GM21786 (cell line): ENCODE data around the gene RFX8.

Experiments
- ATAC-seq: cut with Tn5 transposase; IDR thresholded peaks from one replicate; pipeline ENCODE4 v1.9.1; 2021; ENCODE audit not compliant: unreplicated experiment

RFX8 gene

DNA sequence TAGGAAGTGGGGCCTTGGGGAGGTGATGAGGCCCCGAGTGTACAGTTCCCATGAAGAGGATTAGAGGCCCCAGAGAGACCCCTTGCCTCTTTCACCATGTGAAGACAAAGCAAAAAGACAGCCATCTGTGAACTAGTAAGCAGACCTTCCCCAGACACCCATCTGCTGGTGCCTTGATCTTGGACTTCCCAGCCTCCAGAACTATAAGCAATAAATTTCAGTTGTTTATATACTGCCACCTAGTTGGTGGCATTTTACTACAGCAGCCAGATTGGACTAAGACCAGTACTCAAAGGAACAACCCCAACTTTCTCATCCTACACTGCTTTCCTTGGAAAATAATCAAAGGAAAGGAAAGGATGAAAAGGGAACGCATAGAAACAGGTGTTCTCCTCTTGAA, 59.7 kb downstream of the RFX8 start:
- ATAC-seq = no peak

DNA sequence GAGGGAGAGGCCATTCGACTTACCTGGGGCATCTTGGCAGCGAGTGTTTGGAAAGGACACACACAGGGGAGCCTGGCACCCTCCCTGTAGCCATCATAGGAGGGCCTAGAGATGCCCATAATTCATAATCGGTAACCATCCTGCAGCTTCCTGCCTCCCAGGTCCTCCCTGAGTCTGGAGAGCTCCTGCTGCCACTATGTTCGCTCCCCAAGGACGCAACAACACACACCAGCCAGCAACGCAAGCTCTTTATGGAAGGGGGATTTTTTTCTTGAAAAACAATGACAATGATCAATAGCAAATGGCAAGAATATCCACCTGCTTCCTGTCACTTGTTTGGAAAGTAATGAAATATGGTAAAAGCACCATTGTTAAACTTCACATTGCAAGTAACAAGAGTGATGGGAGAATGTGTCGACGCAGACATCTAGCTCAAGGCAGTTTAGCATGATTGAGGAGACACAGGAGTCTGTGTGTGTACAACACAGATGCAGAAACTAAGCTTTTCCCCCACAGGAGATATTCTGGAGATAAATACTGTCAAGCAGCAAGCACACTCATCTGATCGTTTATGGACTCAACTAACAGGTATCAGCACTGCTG, 62.7 kb downstream of the RFX8 start:
- no peak for ATAC-seq

DNA sequence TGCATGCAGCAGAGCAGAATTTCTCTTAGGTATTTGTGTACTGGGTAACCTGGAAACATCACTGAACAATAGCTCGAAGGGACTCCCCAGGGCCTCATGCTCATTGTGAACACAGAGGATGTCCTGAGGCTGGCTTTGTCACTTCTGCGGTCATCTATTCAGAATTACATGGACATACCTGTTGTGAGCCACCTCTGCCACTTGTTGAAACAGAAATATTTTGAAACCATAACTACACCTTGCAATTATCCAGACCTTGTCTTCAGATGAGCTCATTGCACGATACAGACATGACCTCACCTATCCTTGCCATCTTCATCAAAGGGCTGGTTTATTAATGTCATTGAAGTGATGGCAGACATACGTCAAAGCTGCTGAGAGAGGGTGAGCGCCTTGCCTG, 64.2 kb downstream of the RFX8 start:
- ATAC-seq = no peak

DNA sequence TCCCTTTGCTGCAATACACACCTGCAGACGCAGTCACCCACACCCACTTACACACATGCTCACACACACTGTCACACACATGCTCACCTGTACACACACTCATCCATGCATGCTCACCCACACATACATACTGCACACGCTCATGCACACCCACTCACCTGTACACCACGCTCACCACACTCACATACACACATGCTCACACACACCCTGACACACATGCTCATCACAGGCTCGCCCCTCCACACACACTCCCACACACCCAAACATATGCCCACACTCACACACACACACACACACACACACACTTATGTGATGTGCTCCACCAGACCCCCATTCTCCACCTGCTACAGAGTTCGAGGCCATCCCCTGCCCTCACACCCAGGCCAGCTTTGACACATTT, 64.8 kb downstream of the RFX8 start:
- ATAC-seq = no peak

DNA sequence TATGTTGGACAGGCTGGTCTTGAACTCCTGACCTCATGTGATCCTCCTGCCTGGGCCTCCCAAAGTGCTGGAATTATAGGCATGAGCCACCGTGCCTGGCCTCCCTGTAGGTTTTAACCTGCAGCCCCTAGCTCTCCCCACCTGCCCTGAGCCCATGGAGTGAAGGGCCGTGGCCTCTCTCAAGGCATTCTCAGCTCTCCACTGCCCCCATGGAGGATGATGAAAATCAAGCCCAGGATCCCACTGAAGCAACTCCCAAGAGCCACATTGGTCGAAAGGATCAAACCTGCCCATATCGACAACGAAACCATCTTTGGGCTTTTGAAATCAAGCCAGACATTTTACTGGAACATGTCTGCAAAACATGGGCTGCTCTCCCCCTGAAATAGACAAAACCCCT, 65.2 kb downstream of the RFX8 start:
- ATAC-seq = no peak

DNA sequence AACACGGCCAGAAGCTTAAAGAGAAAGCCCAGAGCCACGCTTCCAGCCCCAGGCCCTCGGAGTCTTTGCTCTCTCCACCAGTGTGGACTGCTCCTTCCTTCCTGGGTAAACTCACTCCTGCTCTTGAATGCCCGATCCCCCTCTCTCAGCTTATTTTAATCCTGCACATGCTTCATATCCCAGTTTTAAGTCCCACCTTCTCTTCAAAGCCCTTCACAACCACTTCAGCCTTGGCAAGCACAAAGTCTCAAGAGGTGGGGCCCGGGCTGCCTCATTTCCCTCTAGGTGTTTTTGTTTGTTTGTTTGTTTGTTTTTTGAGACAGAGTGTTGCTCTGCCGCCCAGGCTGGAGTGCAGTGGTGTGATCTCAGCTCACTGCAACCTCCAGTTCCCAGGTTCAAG, 66.0 kb downstream of the RFX8 start:
- ATAC-seq = no peak

DNA sequence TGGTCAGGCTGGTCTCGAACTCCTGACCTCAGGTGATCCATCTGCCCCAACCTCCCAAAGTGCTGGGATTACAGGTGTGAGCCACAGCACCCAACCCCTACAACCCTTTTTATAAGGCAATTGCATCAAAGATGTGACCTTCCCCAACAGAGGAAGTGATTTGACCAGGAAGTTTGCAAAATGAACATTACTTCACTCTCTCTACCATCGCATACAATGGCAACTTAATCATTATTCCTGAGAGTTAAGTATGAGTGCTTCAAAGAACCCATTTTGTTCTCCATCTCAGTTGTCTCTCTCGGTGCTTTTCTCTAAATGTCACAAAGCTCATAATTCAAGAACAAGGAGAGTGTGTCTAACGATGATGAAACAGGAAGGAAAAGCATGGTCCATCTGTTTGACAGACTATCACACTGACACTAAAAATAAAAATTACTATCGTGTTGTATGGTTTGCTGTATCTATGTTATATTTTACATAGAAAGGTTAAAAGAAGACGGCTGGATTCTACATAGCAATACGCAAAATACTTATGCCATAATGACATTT, 69.5 kb downstream of the RFX8 start:
- ATAC-seq = no peak

DNA sequence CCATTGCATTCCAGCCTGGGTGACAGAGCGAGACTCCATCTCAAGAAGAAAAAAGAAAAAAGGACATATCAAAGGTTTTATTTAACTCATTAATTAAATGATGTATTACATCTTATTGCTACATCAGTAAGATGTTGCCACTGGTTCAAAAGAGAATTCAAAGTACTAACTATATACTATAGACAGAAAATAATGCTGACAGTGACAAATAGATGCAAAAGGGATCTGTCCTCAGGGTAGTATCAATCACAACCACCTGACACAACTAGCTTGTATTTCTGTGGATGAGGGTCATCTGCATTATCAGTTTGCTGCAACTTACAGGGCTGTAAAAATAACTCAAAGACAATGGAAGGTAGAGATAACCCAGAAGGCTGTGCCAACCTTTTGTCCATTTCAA, 71.2 kb downstream of the RFX8 start:
- ATAC-seq = no peak

DNA sequence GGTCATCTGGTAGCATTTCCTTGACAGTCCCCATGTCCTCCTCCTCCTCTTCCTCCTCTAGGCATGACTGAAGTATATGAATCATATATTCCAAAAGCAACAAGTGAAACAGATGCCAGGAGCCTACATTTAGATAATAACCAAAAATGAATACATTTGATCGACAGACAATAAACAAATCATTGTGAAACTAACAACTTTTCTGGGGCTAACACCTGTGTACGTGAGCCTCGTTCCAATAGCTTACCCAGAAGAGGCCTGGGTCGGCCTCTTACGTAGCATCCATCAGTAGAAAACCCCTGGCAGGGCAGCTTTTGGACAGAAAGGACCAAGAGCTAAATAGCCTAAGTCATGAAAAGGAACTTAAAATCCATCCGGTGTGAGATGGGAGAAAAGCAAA, 72.3 kb downstream of the RFX8 start:
- ATAC-seq = no peak

DNA sequence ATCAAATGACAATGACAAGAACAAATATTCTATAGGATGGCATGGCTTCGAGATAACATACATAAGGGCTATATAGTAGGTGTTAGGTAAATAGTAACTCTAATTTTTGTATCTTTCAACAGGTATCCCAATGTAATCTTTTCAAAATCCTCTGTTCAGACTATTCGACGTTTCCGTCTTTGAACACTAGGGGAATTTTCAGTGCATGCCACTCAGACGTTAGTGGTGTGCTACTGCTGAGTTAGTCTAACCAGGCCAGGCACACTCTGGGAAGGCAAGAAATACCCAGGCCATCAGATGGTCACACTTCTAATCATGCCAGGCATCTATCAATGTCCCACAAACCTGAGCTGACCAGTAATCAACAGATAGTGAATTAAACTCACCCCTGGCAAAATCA, 73.0 kb downstream of the RFX8 start:
- ATAC-seq = no peak

DNA sequence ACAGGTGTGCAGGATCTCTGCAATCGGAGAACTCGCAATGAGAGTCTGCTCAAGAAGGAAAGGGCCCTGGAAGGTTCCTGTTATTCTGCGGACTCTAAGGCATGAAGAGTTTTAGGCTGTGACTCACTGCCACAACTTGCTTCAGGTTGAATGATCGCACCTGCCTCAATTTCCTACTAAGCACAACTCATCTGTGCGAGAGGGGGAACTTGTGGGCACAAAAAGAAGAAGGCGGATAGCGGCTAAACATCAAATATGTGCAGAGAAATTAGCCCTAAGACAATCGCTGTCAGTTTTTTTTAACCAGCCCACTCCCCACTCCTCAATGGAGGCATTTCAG, 73.6 kb downstream of the RFX8 start:
- ATAC-seq = no peak

DNA sequence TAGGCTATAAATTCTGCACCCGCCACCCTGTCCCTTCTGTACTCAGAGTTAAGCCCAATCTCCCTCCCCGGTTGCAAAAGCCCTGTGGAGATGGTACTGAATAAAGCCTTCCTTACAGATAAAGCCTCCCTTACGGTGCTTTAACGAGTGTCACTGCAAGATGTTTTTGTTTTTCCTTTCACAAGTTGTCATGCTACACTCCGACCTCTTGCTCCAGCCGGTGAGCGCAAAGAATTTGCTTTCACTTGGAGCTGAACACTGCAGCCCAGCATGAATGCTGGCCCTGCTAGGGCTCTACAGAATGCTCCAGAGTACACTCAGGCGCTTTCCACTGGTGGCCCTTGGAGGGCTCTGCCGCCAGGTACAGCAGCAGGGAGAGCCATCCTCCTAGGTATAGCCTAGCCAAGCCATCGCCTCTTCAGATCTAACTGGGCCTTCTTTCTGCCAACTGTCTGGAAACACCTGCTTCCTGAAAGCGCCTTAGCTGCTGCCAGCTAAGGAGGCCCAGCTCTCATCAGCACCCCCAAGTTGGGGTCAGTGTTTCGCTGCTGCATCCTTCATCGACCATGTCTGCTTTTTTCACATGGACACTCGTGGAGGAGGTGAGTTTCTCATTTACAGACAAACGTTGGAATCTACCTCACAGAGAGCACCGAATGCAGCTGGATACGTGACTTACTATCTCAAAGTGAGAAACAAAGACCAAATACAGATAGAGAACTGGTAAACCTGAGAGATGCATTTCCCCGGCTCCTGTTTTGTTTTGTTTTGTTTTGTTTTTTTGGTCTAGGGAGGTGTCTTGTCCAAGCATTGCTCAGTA, 74.2 kb downstream of the RFX8 start:
- no peak for ATAC-seq

DNA sequence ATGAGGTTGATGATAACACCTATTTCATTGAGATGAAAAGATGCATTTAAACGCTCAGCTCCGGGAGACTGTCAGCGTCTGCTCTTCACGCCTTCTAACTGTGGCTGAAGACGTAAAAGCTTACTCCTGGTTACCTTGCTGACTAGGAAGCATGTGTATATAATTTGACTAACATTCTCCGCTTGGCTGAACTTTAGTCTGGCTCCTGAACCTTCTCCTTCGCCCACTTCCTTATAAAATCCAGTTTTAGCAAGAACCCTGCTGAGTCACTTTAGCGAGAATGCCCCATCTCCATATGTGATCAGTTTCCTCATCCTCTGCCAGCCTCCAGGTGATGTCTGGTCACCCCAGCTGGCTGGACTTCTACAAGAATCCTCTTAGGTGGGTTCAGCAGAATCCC, 74.9 kb downstream of the RFX8 start:
- no peak for ATAC-seq

DNA sequence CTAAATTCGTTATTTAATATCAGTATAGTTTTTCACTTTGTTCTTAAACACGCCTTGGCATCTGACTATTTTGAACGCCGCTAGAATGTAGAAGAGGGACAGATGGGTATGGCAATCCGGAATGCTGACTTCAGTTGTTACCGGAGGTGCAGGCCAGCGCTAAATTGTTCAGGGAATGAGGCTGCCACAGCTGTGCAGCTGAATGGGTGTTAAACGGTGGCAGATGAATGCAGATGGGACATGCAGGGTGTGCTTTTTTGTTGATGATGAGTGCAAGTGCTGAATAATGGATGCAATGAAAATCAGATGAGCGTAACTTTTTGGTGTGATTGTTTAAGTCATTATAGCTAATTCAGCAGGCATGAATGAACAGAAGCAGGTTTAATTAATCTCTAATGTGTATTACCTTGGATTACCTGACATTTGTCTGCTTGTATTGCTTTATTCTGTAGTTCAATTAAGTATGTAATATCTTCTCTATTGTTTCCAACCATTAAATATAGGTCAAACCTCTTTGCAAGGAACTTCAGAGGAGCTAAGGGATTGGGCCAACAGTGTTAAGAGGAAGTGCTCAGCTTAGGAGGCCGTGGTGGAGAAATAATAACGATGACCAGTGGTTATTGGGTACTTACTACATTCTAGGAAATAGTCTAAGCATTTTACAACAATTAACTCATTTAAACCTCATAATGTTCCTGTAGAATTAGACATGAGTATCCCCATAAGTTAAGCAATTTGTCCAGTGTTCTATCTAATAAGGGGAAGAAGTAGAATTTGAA, 75.7 kb downstream of the RFX8 start:
- ATAC-seq = no peak

DNA sequence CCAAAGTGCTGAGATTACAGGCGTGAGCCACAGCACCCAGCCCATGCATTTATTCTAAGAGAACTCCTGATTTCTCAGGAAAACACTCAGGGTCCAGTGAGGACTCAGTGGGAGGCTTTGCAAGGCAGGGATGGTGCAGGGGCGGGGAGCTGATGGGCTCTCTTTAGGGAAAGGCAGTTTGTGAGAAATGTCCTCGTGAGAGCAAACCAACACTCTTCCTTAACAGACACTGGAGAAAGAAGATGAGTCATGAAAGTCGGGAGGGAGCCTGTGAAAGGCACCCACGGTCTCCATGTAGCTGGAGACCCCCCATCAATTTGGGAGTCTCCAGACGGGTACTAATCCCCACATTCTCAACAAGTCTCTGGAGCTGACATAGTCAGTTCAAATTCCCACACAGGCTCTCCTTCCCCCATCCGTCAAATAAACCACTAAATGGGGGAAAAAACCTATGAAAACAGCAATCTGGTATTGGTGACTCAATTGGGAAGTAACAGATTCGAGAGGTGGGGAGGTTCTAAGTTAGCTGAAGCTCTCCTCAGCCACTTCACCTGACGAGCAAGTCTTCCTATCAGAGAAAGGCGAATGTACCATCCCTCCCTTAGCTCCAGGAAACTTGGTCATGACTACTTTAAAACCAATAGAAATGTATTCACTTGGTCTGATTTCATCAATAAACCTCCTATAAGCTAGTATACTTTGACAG, 76.6 kb downstream of the RFX8 start:
- no peak for ATAC-seq

DNA sequence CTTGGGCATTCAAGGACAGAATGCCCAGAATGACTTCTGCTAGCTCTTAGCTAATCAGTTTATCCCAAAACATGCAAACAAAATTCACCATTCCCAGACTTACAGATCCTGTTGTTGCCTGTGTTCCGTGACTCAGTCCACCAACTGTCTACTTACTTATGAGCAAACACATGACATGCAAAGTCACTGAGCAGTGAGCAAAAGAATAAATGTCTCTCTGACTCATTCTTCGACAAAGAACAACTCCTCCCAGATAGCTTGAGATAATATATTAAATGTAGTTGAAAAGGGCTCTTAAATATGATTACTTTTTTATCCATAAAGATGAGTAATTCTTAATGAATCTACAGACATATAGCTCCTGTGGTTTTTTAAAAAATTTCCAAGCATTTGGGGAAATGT, 78.6 kb downstream of the RFX8 start:
- no peak for ATAC-seq

DNA sequence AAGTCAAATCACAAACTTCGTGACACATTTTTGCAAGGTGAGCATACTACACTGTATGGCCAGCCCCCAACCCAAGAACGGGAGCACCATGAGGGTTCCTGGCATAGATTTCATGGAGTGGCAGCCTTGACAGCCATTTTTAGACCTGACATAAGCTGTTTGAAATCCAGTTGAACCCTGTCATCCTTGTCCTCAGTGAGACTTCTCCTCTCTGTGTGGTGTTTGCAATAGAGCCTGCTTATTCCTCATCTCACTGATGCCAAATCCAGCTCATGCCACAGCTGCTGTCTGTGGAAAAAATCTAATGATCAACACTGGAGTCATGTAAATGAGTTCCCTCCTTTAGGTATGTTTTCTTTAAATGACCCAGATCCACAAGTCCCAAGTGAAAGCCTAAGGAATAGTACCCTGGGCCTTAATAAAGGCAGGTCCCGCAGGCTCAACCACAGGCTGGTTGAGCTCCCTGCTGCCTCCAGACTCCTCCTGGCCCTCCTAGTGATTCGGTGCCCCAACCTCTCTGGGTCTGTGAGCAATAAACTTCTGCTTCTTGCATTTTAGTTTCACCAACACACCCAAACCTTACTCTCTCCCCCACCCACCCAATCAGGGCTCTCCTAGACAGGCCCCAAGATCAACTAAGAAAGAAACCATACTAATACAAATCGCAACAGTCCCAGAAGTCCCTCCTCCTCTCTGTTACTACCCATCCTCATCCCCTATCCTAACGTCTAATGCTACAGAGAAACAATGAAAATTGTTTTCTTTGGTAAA, 79.2 kb downstream of the RFX8 start:
- no peak for ATAC-seq

DNA sequence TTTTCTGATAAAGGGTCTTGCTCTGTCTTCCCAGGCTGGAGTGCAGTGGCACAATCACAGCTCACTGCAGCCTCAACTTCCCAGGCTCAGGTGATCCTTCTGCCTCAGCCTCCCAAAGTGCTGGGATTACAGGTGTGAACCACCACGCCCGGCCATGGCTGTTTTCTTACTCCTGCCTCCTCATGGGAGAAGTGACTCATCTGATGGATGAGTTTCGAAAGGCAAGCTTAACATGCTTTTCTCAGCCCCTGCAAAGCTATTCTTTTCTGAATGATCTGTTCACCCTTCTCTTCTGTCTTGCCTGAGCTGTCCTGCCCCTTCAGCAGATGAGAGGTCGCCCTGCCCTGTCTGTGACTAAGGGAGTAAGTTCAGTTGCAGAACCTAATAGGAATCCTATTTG, 86.7 kb downstream of the RFX8 start:
- ATAC-seq = no peak

DNA sequence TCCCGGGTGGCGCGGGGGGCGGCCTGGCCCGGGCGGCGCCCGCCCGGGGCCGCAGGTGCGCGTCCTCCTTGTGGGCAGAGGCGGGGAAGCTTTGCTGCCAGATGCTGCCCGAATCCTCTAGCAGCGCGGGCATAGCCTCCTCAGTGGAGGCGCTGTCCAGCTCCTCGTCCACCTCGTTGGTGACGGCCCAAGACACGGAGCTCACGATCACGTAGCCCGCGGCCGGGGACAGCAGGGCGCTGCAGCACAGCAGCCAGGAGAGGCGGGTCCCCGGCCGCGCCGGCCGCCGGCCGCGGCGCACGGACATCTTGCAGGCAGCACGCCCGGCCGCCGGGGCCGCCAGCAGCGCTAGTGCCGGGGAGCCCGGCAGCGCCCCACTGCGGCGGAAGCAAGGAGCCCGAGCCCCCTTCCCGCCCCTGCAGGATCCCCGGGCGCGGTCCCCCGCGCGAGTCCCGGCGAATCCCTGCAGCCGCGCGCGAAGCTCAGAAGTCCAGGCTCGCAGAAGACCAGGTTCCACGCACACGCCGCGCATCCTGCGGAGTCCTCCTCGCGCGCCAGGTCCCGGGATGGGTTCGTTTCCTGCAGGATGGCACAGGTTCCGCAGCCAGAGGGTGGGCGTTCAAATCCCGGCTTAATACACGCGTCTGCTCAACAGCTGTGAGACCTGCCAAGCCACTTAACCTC, 87.6 kb downstream of the RFX8 start, which contains the start of gene CREG2:
Gene CREG2 (minus strand): TSS at position 353 of the 684 bp plus-strand sequence. CDS start 46 bp downstream, at position 307.
- ATAC-seq = no peak

DNA sequence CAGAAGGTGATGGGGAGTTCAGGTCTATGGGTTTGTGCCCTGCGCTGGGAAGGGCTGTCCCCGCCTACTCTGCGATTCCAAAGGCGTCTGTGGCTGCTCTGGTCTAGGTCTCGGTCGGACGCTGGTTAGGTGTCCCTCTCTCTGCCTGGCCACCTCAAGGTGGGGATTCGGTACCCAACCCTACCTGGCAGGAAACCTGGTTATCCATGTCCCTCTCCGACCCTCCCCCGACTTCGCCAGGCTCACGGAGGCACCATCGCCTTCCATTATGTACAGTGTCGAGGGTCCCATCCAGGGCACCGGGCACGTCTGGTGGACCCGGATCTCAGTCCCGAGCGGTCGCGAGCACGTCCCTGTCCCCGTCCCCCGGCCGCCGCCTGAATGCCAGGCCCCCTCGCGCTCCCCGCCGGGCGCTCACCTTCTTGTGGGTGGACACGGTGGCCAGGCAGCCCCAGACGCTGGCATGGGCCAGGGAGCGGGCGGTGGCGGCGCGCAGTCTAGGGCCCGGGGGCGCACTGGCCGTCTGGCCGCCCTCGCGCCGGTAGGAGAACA, 88.2 kb downstream of the RFX8 start:
- no peak for ATAC-seq
